GOT3 (cell line): ENCODE measurements around the gene SEL1L2.
"Not testable (repeated sequence)": the region's sequence is repeated elsewhere in the genome, so short reads cannot be mapped to it uniquely, and the experiment has no call there.

Source experiments
- DNase-seq: peaks from one replicate; lab custom pipeline; 2025; ENCODE audit warnings: mixed read lengths; lab: John Stamatoyannopoulos, UW

The SEL1L2 gene, protein sequence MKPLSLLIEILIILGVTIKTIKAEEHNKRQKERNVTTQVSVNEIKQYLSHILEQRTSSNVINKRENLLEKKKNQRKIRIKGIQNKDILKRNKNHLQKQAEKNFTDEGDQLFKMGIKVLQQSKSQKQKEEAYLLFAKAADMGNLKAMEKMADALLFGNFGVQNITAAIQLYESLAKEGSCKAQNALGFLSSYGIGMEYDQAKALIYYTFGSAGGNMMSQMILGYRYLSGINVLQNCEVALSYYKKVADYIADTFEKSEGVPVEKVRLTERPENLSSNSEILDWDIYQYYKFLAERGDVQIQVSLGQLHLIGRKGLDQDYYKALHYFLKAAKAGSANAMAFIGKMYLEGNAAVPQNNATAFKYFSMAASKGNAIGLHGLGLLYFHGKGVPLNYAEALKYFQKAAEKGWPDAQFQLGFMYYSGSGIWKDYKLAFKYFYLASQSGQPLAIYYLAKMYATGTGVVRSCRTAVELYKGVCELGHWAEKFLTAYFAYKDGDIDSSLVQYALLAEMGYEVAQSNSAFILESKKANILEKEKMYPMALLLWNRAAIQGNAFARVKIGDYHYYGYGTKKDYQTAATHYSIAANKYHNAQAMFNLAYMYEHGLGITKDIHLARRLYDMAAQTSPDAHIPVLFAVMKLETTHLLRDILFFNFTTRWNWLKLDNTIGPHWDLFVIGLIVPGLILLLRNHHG

DNA sequence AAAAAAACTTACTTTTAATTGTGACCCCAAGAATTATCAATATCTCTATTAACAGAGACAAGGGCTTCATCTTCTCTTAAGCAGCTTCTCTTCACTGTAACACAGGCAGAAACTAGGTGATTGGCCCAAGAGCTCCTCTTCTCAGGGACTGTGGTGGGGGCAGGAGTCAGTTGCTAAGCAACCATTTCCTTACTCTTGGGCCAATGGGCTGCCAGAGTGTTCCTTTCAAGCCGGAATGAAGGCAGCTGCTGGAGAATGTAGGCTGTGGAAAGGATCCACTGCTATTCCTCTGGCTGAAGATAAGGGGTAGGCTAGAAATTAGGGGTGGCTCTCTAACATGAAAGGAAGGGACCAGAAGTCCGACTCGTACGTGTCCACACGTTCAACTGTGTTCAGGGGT lies at the start of gene SEL1L2:
Gene SEL1L2, minus strand, starts transcription at position 150 of the 400 bp plus-strand sequence. Its CDS starts 80 bp downstream, at position 70.
- no peak for DNase-seq

DNA sequence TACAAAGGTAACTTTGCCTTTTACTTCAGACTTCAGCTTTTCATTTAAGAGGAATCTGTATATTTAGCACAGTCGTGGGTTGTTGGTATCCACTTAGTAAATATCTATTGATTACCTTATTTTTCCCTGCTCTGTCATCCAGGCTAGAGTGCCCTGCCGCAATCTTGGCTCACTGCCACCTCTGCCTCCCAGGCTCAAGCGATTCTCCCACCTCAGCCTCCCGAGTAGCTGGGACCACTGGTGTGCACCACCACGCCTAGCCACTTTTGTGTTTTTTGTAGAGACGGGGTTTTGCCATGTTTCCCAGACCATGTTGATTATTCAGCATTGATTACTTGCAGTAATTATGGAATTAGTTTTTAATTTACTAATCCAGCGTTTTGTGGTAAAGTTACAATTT lies 46.2 kb upstream of the SEL1L2 start:
- no peak for DNase-seq

DNA sequence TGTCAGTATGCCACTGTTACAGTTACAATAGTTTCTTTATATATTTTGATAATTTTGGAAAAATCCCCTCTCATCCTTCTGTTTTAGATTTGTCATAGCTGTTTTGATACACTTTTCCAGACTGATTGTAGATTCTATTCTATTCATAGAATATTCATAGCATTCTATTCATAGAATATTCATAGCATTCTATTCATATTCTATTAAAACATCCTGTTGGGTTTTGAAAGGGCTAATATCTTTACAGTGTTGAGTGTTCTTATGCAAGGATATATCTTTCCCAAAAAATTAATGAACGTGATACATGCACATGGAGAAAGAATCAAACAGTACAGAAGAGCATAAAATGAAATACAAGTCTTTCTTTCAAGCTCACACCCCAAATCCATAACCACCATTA lies 42.9 kb upstream of the SEL1L2 start:
- DNase-seq, result no peak

DNA sequence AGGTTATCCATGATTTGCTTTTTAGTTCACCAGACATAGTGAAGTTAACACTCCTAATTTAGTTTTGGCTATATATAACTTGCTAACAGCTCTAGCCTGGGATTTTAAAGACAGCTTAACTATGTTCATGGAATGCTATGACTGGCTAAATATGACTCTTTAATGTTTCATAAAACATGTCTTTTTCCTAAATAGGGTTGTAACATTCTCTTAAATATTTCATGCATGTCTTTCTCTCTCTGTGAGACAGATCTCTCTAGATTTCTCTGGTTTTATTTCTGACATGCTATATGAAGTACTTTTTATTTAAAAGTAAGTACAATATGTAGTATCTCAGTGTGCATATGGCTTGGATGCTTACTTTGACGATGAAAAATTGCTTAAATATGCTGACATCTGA lies 40.6 kb upstream of the SEL1L2 start:
- DNase-seq, result no peak

DNA sequence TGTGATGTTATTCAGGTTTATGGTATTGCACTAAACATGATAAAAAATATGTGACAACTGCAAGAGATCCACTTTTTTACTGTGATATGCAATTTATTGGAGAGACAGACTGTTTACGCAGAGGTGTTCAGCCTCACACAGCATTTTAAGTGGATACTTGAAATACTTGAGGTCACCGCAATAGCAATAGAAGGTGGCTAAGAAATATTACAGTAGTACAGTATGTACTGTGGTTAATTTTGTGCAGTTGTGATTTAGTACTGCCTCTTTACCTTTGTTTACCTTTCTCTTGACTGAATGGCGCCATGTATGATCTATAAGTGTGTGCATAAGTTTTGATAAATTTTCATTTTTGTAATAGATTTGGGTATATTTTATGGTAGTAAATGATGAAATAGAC lies 22.3 kb upstream of the SEL1L2 start:
- DNase-seq, result no peak

DNA sequence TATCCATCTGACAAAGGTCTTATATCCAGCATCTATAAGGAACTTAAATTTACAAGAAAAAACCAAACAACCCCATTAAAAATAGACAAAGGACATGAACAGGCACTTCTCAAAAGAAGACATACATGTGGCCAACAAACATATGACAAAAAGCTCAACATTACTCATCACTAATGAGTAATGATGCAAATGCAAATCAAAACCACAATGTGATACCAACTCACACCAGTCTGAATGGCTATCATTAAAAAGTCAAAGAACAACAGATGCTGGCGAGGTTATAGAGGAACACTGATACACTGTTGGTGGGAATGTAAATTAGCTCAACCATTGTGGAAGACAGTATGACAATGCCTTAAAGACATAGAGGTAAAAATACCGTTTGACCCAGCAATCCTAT lies 18.8 kb upstream of the SEL1L2 start:
- no peak for DNase-seq

DNA sequence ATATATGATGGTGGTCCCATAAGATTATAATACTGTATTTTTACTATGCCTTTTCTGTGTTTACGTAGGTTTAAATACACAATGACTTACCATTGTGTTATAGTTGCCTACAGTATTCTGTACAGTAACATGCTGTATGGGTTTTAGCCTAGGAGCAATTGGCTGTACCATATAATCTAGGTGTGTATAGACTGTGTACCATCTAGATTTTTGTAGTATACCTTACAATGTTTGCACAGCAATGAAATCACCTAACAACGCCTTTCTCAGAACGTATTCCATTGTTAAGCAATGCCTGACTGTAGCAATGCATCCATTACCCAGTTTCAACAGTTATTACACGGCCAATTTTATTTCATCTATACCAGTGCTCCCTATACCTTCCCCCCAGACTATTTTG lies 15.6 kb upstream of the SEL1L2 start:
- no peak for DNase-seq

DNA sequence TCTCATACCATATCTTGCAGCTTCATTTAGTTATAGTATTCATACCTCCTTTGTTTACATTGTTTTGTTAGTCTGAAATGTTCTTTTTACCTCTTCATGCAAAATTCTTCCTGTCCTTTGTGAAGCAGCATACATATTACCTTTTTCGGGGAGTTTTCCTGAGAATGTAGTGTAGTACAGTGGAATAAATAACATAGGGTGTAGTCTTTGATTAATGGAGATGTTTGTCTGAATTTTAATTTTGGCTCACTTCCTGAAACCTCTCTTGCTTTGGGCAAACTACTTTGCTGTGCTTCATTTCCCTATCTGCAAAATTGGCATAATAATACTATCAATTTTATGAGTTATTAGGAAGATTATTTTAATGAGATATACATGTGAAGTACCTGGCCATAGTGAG lies 10.5 kb upstream of the SEL1L2 start:
- no peak for DNase-seq

DNA sequence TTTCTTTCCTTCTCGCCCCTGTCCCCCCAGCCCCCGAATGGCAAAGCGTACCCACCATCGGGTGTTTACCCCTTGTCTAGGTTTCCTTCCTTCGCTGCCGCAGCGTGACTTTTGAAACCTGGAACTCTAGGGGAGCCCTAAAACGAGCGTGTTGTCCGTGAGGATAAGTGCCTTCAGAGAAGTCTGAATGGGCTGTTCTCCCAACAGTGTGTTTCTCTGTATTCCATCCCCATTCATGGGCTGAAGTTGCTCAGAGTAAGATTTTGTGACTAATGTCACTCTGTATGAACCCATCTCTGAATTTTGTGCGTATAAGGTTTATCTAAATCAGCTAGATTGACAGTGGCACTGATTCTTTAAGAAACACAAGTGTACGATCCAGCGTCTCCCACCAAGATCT lies 5.9 kb upstream of the SEL1L2 start:
- no peak for DNase-seq

DNA sequence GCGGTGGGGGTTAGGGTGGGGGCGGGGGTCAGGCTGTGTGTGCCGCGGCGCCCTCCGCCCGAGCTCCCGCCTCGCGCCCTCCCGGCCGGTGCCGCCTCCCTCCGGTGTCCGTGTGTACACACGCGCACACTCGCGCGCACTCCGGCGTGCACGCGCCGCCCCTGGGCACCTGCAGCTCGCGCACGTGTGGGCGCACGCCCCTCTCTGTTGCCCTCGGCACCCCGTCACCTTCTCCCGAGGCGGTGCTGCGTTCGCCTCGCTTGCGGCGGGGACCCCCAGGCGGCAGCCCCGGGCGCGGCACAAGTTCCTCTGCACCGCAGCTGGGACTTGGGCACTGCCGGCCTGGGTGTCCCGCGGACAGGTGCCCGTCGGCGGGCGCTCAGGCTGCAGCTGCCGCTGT lies 5.4 kb upstream of the SEL1L2 start:
- DNase-seq, result no peak

DNA sequence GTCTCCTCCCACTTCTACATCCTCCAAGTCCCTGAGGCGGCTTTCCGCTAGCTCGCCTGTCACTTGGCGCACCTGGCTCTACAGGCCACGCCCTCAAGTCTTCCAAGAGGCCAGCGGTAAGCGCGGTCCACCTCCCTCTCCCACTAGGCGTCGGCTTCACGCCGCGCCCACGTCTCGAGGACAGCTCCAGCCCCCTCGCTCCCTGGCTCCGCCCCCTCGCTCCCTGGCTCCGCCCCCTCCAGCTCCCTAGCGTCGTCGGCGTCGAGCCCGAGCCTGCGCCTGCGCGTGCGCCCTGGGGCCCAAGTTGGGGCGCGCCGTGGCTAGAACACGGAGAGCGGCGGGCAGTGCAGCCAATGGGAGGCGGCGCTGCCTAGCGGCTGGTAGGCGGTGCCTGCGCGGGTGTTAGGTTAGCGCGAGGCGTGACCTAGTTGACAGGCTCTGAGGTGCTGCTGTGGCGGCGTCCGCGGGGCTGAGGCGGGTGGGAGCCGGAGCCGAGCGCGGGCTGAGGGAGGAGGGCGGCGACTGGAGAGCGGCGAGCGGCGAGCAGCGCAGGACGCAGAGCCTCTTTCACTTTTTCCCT lies 4.8 kb upstream of the SEL1L2 start, which contains the start of gene MACROD2:
Gene MACROD2, plus strand, starts transcription at position 431 of the 580 bp plus-strand sequence.
- no peak for DNase-seq

DNA sequence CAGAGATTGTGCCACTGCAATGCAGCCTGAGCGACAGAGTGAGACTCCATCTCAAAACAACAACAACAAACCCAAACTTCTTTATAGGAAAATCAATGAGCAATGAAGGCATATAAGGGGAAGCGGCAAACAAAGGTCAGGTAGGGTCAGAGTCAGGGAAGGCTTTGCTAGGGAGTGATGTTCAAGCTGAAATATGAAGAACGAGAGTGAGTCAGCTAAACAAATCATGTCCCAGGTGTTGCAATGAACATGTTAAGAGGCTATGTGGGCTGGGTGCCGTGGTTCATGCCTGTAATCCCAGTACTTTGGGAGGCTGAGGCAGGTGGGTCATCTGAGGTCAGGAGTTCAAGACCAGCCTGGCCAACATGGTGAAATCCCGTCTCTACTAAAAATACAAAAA lies 1.5 kb upstream of the SEL1L2 start:
- not testable (repeated sequence) for DNase-seq

DNA sequence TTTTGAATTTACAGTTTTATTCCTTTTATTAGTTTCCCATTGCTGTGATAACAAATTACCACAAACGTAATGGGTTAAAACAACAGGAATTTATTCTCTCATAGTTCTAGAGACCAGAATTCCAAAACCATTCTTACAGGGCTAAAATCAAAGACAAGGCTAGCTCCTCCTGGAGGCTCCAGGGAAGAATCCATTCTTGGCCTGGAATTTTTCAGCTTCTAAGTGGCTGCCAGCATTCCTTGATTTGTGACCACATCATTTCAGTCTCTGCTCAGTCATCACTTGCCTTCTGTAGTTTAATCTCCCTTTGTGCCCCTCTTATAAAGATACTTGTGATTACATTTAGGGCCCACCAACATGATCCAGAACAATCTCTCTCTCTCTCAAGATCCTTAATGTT lies 897 bp upstream of the SEL1L2 start:
- no peak for DNase-seq

DNA sequence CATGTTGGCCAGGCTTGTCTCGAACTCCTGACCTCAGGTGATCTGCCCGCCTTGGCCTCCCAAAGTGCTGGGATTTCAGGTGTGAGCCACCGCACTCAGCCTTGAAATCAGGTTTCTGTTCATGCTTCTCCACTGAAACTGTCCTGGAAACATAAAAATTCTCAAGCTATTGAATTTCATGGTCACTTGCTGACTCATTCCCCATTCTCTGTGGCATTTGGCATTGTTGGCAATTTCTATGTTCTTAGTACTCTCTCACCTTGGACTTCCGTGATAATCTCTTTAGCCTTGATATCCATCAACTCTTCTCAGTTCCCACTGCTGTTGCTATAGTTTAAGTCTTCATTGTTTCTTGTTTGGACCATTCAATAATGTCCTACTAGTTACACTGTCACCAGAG lies 6.2 kb downstream of the SEL1L2 start:
- no peak for DNase-seq

DNA sequence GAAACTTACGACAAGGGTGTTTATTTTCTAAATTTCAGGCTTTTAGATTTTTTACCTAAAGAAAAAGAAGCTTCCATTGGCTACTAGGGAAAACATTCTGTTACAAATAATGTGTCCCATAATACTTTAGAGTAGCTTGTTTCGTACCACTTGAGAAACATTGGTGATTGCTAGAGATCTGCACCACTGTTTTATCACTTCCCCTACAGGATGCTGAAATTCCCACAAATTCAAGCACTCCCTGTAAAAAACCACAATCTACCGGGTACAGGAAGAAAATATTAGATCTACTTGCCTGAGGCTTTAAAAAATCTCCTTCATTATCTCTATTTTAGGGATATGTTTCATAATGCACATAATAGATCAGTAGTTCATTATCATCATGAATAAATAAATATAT lies 29.9 kb downstream of the SEL1L2 start:
- DNase-seq, result no peak

DNA sequence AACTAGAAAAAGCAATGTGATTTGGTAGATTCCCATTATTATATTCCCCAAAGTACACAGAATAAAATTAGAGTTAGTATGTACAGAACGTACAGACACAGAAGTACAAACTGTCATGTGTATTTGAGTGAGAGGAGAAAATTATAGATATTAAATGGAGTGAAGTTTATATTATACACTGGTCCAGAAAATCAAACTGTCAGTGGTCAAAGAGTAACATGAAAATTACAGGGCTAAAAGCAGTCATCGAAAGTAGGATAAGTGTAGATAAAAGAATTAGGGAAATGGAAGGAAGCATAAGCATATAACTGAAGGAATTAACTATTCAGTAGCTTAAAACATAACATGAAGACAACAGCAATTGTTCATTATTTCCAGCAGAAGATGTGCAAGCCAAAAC lies 30.3 kb downstream of the SEL1L2 start:
- DNase-seq, result no peak

DNA sequence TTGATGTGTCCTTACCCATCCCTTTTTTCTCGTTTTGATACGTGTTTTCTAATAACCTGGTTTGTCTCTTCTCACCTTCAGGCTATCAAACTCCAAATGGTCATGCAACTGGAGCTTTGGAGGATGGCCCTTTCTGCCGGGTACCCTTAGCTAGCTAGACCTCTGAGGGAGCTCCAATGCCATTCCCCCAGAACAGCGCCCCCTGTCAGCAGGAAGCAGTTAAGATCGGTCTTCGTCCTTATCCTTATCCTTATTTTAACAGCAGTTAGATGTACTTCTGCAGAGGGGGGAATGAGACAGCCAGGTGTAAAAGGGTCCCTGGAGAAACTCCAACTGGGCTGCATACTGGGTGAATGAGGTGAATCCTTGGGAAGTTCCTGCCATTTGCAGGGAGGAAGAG lies 37.2 kb downstream of the SEL1L2 start:
- no peak for DNase-seq

DNA sequence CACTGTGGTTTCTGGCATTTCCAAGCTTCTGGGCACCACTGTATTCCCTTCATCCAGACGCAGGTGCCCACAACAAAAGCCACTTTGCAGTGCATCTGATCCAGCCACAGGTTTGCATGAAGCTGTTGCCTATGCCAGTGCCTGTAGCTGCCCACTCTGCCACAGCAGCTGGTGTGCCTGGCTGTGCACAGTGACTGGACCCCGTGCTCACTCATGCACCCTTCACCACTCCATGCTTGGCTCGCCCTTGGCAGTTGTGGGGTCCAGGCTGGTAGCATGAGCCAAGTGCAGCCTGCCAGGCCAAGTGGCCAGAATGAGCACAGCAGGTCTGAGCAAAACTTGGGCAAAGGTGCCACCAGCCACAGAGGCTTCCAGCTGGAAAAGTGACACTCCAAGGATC lies 42.7 kb downstream of the SEL1L2 start:
- DNase-seq, result no peak

DNA sequence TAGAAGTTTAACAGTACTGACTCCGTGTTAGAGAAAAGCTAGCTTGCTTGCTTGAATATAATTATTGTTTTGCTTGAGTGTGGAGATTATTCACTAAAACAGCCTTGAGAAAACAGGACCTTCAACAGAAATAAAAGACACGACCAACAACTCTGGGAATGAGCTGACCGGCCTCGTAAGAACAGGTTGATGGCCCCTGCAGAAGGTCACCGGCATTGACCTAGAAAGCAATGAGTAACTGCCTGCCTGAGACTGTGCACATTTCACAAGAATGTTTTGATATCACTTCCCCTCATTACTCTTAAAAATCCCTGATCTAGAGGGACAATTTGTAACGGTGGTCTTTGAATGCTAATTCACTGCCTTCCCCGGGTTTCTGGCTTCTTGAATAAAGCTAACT lies 49.4 kb downstream of the SEL1L2 start:
- DNase-seq, result no peak

DNA sequence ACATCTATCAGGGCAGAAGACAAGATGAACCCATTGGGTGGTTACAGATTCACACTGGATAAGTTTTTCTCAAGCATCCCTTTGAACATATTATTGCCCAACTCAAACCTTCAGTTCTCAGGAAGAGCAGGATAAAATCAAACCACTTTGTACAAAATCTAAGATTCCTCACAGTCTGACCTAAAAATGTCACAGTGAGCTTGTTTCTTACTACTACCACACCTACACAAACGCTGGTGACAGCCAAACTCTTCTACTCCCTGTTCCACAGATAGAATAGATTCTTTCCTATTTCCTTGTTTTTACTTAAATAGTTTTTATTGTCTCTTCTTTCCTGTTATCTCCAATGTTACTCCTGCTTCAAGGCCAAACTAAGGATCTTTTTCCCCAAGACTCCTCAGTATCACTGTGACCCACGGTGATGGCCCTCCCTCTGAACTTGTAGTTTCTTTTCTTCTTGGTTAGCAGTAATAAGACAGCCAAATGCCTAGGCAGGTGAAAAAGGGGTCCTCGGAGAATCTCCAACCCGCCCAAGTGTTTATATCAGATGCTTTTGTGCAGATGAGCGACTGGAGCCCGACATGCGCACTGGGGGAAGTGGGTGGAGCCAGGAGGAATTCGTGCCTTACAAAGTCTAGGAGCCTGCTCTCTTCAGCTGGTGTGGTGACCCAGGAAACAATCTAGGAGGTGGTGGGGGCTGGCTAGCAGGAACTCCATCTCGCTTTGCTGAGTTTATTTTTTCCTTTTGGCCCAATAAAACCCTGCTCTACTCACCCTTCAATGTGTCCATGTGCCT lies 53.4 kb downstream of the SEL1L2 start:
- DNase-seq, result no peak

DNA sequence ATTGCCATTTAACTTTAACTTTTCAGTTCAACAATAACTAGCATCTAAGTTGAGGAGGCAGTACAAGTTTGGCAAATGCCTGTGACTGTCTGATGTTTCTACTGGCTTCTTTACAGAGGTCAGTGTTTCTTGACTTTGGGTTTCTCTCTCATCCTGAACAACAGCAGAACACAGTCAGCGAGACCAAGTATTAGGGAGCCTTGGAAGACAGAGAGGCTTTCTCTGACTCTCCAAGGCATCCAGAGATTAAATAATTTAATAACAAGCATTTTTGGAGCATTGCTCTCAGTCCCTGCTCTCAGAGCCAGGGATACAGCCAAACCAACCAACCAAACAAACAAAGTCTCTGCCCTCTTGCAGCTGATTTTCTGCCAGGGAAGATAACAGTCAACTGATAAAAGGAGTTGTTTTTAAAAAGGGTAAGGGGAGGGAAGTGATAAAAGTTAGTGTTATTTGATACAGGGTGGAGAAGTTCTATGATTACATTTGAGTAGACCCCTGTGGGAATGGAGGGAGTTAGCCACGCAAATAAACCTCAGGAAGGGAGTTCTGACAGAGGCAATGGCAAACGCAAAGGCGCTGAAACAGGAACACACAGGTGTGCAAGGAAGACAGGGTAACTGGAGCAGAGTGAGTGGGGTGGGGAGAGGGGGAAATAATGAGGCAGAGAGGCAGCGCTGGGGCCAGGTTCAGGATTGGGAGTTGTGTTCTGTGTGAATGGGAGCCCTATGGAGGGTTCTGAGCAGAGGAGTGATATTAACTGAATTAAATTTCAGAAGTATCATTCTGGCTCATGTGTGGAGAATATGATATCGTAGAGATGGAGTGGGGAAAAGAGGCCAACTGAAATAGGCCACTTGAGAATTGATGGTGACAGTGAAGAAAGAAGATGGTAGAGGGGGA lies 55.2 kb downstream of the SEL1L2 start:
- no peak for DNase-seq
